GM21515 (cell line): Measurements from ENCODE around the gene PTTG1.

ENCODE experiments used
- ATAC-seq: cut with Tn5 transposase; IDR thresholded peaks from one replicate; pipeline ENCODE4 v1.9.1; 2021; ENCODE audit not compliant: unreplicated experiment

PTTG1 gene

DNA sequence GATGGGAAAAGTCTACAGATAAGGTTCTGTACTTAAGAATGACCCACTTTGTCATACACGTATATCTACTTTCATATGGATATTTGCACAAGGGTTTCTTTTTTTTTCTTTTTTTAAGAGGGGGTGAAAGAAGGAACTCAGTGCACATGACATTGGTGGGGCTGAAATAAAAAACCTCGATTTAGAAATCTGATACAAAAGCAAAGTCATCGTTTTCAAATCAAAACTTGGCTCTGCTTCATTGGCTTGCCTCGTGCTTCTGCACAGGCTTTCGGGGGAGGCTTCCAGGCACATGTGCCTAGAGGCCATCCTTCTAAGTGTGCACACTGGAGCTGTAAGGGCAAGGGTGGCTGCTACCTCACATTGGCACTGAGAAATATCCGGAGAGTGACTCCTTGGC lies 31.1 kb downstream of the PTTG1 start:
- ATAC-seq: no peak

GRCh38 chr5:160453751-160454150 lies 32.1 kb downstream of the PTTG1 start:
- ATAC-seq: no peak

DNA sequence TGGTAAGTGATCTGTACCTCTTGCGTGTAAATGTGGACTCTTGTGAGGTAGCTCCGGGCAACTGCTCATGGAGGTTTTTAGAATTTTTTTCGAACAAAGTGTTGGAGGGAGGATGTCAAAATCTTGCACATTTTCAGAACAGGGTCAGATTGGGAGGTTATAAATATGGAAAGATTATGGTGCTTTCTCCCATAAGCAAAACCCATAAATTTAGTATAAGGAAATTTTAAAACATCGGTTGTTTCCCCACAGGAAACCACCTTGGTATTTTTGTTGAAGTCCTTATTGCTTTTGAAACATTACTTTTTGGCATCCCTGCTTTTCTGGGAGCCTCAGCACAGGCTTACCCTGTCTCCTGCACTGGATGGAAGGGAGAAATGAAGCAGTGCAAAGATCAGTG lies 33.9 kb downstream of the PTTG1 start:
- ATAC-seq: no peak

GRCh38 chr5:160456480-160457177 lies 35.0 kb downstream of the PTTG1 start:
- no peak for ATAC-seq

DNA sequence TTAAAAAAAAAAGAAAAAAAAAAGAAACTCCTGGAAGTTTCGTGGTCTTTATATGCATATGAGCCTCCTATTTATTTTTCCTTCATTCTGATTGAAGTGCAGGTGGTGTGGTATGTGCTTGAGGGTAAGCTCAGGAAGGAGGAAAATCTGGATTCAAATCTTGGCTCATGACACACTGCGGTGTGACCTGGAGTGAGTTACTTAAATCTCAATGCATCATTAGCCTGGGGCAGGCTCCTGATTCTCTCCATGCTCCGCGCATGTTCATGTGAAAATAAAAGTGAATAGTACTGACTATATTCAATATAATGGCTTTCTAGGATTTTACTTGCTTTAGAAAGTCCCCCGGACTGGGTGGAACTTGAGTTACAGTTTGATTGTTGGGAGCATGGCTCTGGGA lies 35.6 kb downstream of the PTTG1 start:
- ATAC-seq: no peak

- ATAC-seq: peak; percentile 59
These were observed 37.4 kb downstream of the PTTG1 start for GRCh38 chr5:160458806-160459800.

- ATAC-seq: no peak
These were observed 38.9 kb downstream of the PTTG1 start for GRCh38 chr5:160460377-160461049.

GRCh38 chr5:160461378-160461777 lies 39.7 kb downstream of the PTTG1 start:
- ATAC-seq: no peak

DNA sequence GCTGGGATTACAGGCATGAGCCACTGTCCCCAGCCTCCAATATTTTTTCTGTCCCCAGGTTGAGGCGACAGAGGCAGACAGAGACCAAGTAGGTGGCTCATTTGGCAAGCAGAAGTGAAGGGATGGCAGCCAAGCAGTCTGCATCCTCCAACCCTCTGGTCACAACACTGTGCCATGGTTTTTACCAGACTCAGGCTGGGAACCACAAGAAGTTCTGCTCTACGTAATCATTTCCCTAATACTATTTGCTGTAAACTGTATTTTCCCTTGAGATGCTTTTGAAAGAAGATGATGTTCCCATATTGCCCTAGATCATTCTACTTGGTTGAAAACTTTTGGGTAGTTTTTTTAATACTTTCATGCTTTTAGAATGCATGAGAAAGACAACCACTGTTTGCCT lies 40.5 kb downstream of the PTTG1 start:
- no peak for ATAC-seq

GRCh38 chr5:160463227-160463626 lies 41.6 kb downstream of the PTTG1 start:
- ATAC-seq: no peak

DNA sequence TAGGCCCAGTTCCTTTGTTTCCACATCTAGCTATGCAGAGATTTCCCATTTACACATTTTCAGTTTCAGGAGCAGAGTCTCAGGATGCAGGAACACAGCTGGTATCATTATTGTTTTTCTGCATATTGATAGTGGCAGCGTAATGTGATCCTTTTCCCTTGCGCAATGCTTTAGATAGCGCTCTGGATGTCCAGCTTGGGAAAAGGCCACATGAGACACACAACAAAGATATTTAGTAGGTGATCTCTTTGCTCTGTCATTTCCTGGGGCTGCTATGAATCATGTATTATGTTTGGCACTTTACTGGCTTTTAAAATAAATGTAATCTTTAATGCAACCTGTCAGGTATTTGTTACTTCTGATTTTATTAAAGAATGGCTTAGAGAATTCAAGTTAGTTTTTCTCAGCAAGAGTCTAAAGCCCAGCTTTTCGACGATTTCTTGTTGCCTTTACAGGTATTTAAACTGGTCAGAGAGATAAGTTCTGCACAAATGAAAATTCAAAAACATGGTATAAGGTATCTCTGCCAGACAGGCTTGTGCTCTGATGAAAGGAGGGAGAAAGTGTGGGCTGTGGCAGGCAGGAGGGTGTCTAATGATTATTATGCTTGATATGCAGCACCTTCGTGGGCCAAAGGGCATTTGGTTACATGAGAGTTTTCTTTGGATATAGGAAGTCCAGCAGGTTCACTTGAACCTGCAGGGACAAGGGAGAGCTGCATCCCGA lies 42.2 kb downstream of the PTTG1 start:
- ATAC-seq: no peak

GRCh38 chr5:160464466-160464797 lies 42.8 kb downstream of the PTTG1 start:
- ATAC-seq: no peak

DNA sequence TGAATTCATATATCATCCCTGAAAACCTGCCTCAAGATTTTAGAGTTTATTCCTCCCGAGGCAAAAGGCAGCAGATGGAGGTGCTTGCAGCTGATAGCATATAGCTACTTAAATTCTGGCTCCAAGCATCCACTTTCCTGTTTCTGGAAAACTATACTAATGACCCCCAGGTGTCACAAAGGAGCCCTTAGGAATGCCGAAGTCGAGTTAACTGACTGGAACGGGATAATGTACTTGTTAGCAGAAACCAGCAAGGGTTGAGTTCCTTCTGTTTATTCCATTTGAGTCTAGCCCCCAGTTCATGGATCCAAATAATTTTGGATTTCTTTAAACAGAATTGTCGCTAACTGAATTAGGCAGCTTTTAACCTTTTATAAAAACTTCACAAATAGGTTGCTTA lies 44.5 kb downstream of the PTTG1 start:
- no peak for ATAC-seq

DNA sequence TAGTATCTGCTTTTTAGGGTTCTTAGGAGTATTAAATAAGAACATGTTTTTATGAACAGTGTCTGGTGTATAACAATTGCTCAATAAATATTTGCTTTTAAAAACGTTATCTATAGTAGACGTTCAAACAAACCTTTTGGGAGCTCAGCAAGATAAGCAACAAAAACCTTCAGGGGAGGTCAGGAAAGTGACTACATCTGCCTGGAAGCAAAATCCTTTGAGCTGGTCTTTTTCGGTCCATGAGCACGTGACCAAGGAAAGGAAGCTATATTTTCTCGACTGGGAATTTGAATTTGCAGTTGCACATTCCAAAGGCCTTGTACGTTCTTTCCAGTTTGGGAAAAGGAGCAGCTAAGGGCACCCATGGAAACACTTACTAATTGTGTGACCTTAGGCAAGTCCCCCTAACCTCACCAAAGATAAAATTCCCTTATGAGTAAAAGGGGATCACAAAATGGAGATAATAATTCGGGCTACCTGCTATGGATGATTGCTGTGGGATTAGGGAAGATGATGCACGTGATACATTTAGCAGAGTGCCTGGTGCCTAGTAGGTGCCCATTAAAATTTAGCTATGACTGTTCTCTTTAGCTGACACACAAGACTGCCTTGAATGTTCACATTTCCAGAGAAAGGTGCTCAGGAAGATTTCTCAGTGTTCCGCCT lies 45.4 kb downstream of the PTTG1 start:
- ATAC-seq: no peak

- peak; percentile 92 for ATAC-seq
These were observed 46.1 kb downstream of the PTTG1 start for GRCh38 chr5:160467555-160468362.

DNA sequence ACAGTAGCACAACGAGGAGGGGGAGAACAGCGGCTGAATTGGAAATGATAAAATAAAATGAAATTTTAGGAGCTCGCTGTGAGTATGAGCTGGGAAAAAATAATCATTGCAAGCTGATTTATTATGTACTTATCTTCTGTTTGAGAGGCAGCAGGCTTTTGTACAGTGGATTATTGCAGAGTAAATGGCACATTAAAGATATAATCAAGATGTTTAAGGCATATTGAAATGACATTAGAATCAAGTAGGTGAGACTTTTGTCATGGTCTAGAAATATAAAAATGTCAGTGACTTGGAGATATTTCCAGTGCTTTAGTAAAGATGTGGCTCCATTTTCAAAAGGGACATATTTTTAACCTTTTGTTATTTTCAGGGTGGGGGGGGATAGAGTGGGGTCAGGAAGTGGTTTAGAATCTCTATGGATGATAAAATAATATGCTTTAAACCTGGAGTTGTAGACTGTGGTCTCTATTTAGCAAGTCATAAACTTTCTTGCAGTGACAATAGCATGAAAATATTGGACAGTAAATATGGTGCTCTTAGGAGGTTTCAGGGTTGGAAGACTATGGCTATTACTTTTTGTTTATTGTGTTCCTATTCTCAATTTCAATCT lies 46.8 kb downstream of the PTTG1 start:
- no peak for ATAC-seq

DNA sequence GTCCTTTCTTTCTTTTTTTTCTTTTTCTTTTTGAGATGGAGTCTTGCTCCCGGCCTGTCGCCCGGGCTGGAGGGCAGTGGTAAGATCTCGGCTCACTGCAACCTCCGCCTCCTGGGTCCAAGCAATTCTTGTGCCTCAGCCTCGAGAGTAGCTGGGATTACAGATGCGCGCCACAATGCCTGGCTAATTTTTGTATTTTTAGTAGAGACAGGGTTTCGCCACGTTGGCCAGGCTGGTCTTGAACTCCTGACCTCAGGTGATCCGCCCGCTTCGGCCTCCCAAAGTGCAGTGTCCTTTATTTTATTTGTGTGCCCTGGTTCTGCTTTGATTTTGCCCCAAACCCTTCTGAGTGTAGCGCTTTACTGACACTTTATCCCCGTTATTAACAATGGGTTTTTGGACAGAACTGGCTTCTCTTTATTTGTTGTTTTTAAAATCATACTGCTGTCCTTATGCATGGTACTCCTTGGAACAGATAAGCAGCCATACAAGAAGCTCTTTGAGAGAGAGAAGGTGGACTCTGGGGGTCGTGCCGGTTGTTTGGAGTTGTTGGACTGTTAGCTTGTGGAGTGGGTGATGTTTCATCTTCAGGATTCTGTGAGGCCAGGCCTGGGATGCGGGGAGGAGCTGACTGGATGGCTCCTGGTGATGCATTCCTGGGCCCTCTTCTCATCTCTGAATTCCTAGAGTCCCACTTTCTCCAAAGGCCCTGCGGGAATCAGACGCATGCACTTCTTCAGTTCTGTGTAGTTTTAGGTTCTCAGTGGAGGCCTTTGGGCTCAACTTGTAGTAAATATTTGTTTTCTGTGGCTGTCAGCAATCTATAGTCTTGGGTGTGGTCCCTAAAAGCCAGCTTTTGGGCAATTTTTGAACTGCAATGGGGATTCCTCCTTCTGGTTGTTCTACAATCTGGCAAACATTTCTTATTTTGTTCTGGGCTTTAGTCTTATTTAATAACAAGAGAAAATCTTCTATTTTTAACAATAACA lies 47.8 kb downstream of the PTTG1 start:
- ATAC-seq: no peak
